ENCODE results near the gene NEK8.
A peak's percentile ranks its signal among the peaks of the same experiment; 100 is the strongest.

NEK8 gene

GRCh38 chr17:28707339-28707720, 21.3 kb upstream of the NEK8 start:
- in situ Hi-C loops (cut with HindIII; ENCODE audit: low sequenced_read_pairs), result no loop called here
- H3K4me3 ChIP-seq (ENCODE audit: low read depth, low read length), result no peak overlapping the region
- DNase-seq (ENCODE audit: low read depth), result no peak
- no peak for TF ChIP-seq CTCF (IDR thresholded peaks at IDR 0.05; ENCODE audit: low read depth, low read length, missing control alignments)

- in situ Hi-C loops (cut with HindIII; ENCODE audit: low sequenced_read_pairs), result no loop called here
- no peak for DNase-seq (ENCODE audit: low read depth)
- TF ChIP-seq CTCF (IDR thresholded peaks at IDR 0.05; ENCODE audit: low read depth, low read length, missing control alignments), result no peak
- peak overlapping the region; percentile 54 for H3K4me3 ChIP-seq (ENCODE audit: low read depth, low read length)
These were observed 17.5 kb upstream of the NEK8 start for GRCh38 chr17:28710861-28711722.

GRCh38 chr17:28711723-28712031, 16.9 kb upstream of the NEK8 start, which contains the start of gene PROCA1:
PROCA1 (minus strand) TSS chr17:28711888; CDS start chr17:28711660, 228 bp downstream.
- no peak for TF ChIP-seq CTCF (IDR thresholded peaks at IDR 0.05; ENCODE audit: low read depth, low read length, missing control alignments)
- peak within 1 kb of the TSS; percentile 54 for H3K4me3 ChIP-seq (ENCODE audit: low read depth, low read length)
- DNase-seq (ENCODE audit: low read depth), result no peak
- in situ Hi-C loops (cut with HindIII; ENCODE audit: low sequenced_read_pairs), result no loop called here

- TF ChIP-seq CTCF (IDR thresholded peaks at IDR 0.05; ENCODE audit: low read depth, low read length, missing control alignments), result no peak
- H3K4me3 ChIP-seq (ENCODE audit: low read depth, low read length), result no peak overlapping the region
- in situ Hi-C loops (cut with HindIII; ENCODE audit: low sequenced_read_pairs), result no loop called here
- DNase-seq (ENCODE audit: low read depth), result no peak
These were observed 16.4 kb upstream of the NEK8 start for GRCh38 chr17:28712032-28712704.

- no peak overlapping the region for H3K4me3 ChIP-seq (ENCODE audit: low read depth, low read length)
- no peak for DNase-seq (ENCODE audit: low read depth)
- no peak for TF ChIP-seq CTCF (IDR thresholded peaks at IDR 0.05; ENCODE audit: low read depth, low read length, missing control alignments)
- in situ Hi-C loops (cut with HindIII; ENCODE audit: low sequenced_read_pairs), result no loop called here
These were observed 15.7 kb upstream of the NEK8 start for GRCh38 chr17:28712705-28713415.

- no peak for TF ChIP-seq CTCF (IDR thresholded peaks at IDR 0.05; ENCODE audit: low read depth, low read length, missing control alignments)
- no peak overlapping the region for H3K4me3 ChIP-seq (ENCODE audit: low read depth, low read length)
- DNase-seq (ENCODE audit: low read depth), result no peak
- in situ Hi-C loops (cut with HindIII; ENCODE audit: low sequenced_read_pairs), result no loop called here
These were observed 14.3 kb upstream of the NEK8 start for GRCh38 chr17:28714281-28714680.
